Endothelial cell of hepatic sinusoid (primary cell): ENCODE measurements around the gene KCNJ10.

Source experiments
- in situ Hi-C: cut with HindIII; loops from 2 replicates; pipeline ENCODE4 v1.10.0; 2017; ENCODE audit warnings: low sequenced_read_pairs

The KCNJ10 gene

DNA sequence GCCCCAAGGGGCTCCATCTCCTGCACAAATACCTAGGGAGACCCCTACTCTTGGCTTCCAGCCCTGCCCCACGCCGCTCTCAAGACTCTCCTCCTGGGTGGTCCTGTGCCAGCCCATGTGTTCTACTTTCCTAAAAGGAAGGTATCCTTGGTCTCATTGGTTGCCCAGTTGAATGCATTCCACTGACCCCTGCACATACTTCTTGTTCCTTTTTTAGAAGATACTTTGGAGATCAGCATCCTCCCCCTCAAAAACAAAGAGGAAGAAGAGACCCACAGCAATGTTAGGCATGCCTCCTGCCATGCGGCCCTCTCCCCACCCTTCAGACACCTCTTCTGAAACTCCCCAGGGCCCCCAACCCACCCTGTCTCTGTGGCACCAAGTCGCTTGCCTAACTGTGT is 120.0 kb downstream of the KCNJ10 start:
- in situ Hi-C loops: loop anchor here (5.0 kb wide), 1 partner anchor 32 kb away; no protein-coding TSS in a partner anchor

- in situ Hi-C loops: loop anchor here (5.0 kb wide), 1 partner anchor 33 kb away; no protein-coding TSS in a partner anchor
These were observed 120.8 kb downstream of the KCNJ10 start for GRCh38 chr1:159949123-159949522.
